NB4 (cell line): Measurements from ENCODE around the gene RBPMS2.

ENCODE experiments used
- CTCF ChIP-seq: IDR thresholded peaks from one replicate; pipeline ENCODE4 v1.5.1; 2012; ENCODE audit warnings: low read depth, low read length
- MAX ChIP-seq: IDR thresholded peaks from 2 replicates; pipeline ENCODE4 v1.6.1; 2011; ENCODE audit warnings: low read depth, low read length
- MYC ChIP-seq: IDR thresholded peaks from 2 replicates; pipeline ENCODE4 v1.6.1; 2011; ENCODE audit warnings: low read depth, low read length
- POLR2A ChIP-seq: IDR thresholded peaks from 2 replicates; pipeline ENCODE4 v1.6.1; 2011; ENCODE audit warnings: mild to moderate bottlenecking; ENCODE audit not compliant: insufficient read length; ENCODE audit errors: extremely low read depth

- TF ChIP-seq CTCF: no peak
- no peak for TF ChIP-seq POLR2A
- no peak for TF ChIP-seq MAX
- TF ChIP-seq MYC: no peak
Observed at GRCh38 chr15:64800476-64800875, 25.1 kb upstream of the RBPMS2 start.
